Esophagus (tissue), 2 donors: ENCODE results near the gene CMTM8. TPM values are rescaled to one million over a fixed set of nuclear protein-coding genes. Genes with fewer than 3 reads are reported as not detected.

Experiments used
- H3K27ac ChIP-seq, 2 donors: one replicate each; pipeline ENCODE4 v1.5.1; 2013; ENCODE audit warnings: low read depth in 2 of 2, mild to moderate bottlenecking in 2 of 2, inconsistent platforms in 1 of 2, low read length in 1 of 2, moderate library complexity in 1 of 2
- H3K27me3 ChIP-seq, 2 donors: one replicate each; pipeline ENCODE4 v1.6.1; 2013; ENCODE audit warnings: low read length in 2 of 2, control low read depth in 1 of 2, mild to moderate bottlenecking in 1 of 2; ENCODE audit not compliant: insufficient read depth in 2 of 2, control insufficient read depth in 1 of 2
- H3K36me3 ChIP-seq, 2 donors: one replicate each; pipeline ENCODE4 v1.6.1; 2013; ENCODE audit warnings: low read length in 1 of 2; ENCODE audit not compliant: control insufficient read depth in 2 of 2, insufficient read depth in 2 of 2
- H3K4me1 ChIP-seq, 2 donors: one replicate each; pipeline ENCODE4 v1.6.1; 2013; ENCODE audit warnings: low read length in 1 of 2; ENCODE audit not compliant: control insufficient read depth in 2 of 2, insufficient read depth in 2 of 2
- H3K4me3 ChIP-seq, 2 donors: one replicate each; pipeline ENCODE4 v1.5.1; 2013; ENCODE audit warnings: low read length in 2 of 2, mild to moderate bottlenecking in 2 of 2, low read depth in 1 of 2, moderate library complexity in 1 of 2
- H3K9me3 ChIP-seq, 2 donors: one replicate each; pipeline ENCODE4 v1.6.1; 2013; ENCODE audit warnings: mild to moderate bottlenecking in 2 of 2, low read depth in 1 of 2, low read length in 1 of 2, moderate library complexity in 1 of 2; ENCODE audit not compliant: control insufficient read depth in 2 of 2, insufficient read depth in 1 of 2
- WGBS, 2 donors: extraction: QIAGEN DNeasy Blood & Tissue Kit; methylation state at CpG; one replicate each; pipeline ENCODE4 v1.1.7; 2013; 5-methylcytosine and 5-hydroxymethylcytosine counted together
- polyA plus RNA-seq, 2 donors: library from polyadenylated mRNA; stranded (reverse); fragments of 200-250 nt; gene quantifications; one replicate each; pipeline ENCODE4 v1.2.3, GENCODE V29; 2013
- donor health status: healthy with polysubstance abuse.
- donor health status: Bipolar disorder and iron deficiency.

The CMTM8 gene
- polyA plus RNA-seq, 2 donors = 1.1 to 1.7 TPM

GRCh38 chr3:32320080-32320479 is 81.6 kb downstream of the CMTM8 start:
- Histone ChIP-seq H3K27me3 (no peaks in the 10 kb centered on the region), H3K9me3 (no peaks in the 10 kb centered on the region), H3K4me3 (no peak overlapping the region), H3K4me1 (peaks cover 0 to 2% of the 10 kb centered on the region in 2 donors), H3K27ac (no peak overlapping the region), H3K36me3 (no peaks in the 10 kb centered on the region)
- 86 to 91% methylated on average over 6 of the region's 6 CpGs for WGBS, 2 donors

- H3K4me3 ChIP-seq = no peak overlapping the region
- H3K27ac ChIP-seq = no peak overlapping the region
- no peaks in the 10 kb centered on the region for H3K27me3 ChIP-seq
- 71 to 73% methylated on average over 16 of the region's 16 CpGs for WGBS, 2 donors
- no peaks in the 10 kb centered on the region for H3K9me3 ChIP-seq
- H3K36me3 ChIP-seq = no peaks in the 10 kb centered on the region
- peaks cover 0 to 2% of the 10 kb centered on the region in 2 donors for H3K4me1 ChIP-seq
Measured at GRCh38 chr3:32321095-32321790, 82.8 kb downstream of the CMTM8 start.

- H3K27ac ChIP-seq = no peak overlapping the region
- no peaks in the 10 kb centered on the region for H3K36me3 ChIP-seq
- no peaks in the 10 kb centered on the region for H3K27me3 ChIP-seq
- no peak overlapping the region for H3K4me3 ChIP-seq
- 69 to 83% methylated on average over 1 of the region's 1 CpG for WGBS, 2 donors
- H3K4me1 ChIP-seq = peaks cover 0 to 2% of the 10 kb centered on the region in 2 donors
- no peaks in the 10 kb centered on the region for H3K9me3 ChIP-seq
Measured at GRCh38 chr3:32322311-32322710, 83.8 kb downstream of the CMTM8 start.

GRCh38 chr3:32323604-32324003 is 85.1 kb downstream of the CMTM8 start:
- Histone ChIP-seq H3K27me3 (no peaks in the 10 kb centered on the region), H3K4me3 (no peak overlapping the region)
- 45 to 46% methylated on average over 4 of the region's 4 CpGs for WGBS, 2 donors

GRCh38 chr3:32325201-32325600 is 86.7 kb downstream of the CMTM8 start:
- Histone ChIP-seq H3K36me3 (no peaks in the 10 kb centered on the region), H3K27me3 (no peaks in the 10 kb centered on the region), H3K27ac (no peak overlapping the region), H3K4me1 (peaks cover 0 to 2% of the 10 kb centered on the region in 2 donors), H3K9me3 (no peaks in the 10 kb centered on the region), H3K4me3 (no peak overlapping the region)
- WGBS, 2 donors = 85 to 89% methylated on average over 4 of the region's 4 CpGs

More at GRCh38 chr3:32323604-32324003, 85.1 kb downstream of the CMTM8 start:
- H3K27ac ChIP-seq = no peak overlapping the region
- H3K9me3 ChIP-seq = no peaks in the 10 kb centered on the region
- H3K4me1 ChIP-seq = peaks cover 0 to 2% of the 10 kb centered on the region in 2 donors
- no peaks in the 10 kb centered on the region for H3K36me3 ChIP-seq

- Histone ChIP-seq H3K4me3 (no peak overlapping the region), H3K4me1 (peaks cover 0 to 2% of the 10 kb centered on the region in 2 donors), H3K9me3 (no peaks in the 10 kb centered on the region), H3K27me3 (no peaks in the 10 kb centered on the region), H3K27ac (no peak overlapping the region), H3K36me3 (no peaks in the 10 kb centered on the region)
- 43 to 47% methylated on average over 3 of the region's 3 CpGs for WGBS, 2 donors
Measured at GRCh38 chr3:32325927-32326326, 87.4 kb downstream of the CMTM8 start.

GRCh38 chr3:32326795-32327194 is 88.3 kb downstream of the CMTM8 start:
- no peaks in the 10 kb centered on the region for H3K36me3 ChIP-seq
- no peaks in the 10 kb centered on the region for H3K9me3 ChIP-seq
- H3K27ac ChIP-seq = no peak overlapping the region
- H3K4me1 ChIP-seq = peaks cover 0 to 2% of the 10 kb centered on the region in 2 donors
- H3K27me3 ChIP-seq = no peaks in the 10 kb centered on the region
- 71 to 88% methylated on average over 2 of the region's 2 CpGs for WGBS, 2 donors
- no peak overlapping the region for H3K4me3 ChIP-seq

- WGBS, 2 donors = 71 to 81% methylated on average over 4 of the region's 4 CpGs
- Histone ChIP-seq H3K4me3 (no peak overlapping the region), H3K9me3 (no peaks in the 10 kb centered on the region), H3K27me3 (no peaks in the 10 kb centered on the region), H3K27ac (no peak overlapping the region), H3K4me1 (no peaks in the 10 kb centered on the region), H3K36me3 (no peaks in the 10 kb centered on the region)
Measured at GRCh38 chr3:32334675-32335074, 96.2 kb downstream of the CMTM8 start.

GRCh38 chr3:32335365-32336112 is 97.1 kb downstream of the CMTM8 start:
- H3K36me3 ChIP-seq = no peaks in the 10 kb centered on the region
- no peak overlapping the region for H3K4me3 ChIP-seq
- 82 to 88% methylated on average over 13 of the region's 13 CpGs for WGBS, 2 donors

More at GRCh38 chr3:32335365-32336112, 97.1 kb downstream of the CMTM8 start:
- no peak overlapping the region for H3K27ac ChIP-seq
- no peaks in the 10 kb centered on the region for H3K27me3 ChIP-seq
- H3K9me3 ChIP-seq = no peaks in the 10 kb centered on the region
- no peaks in the 10 kb centered on the region for H3K4me1 ChIP-seq
